Raji (cell line): Measurements from ENCODE around the gene ANKRD13C.

Source experiments
- POLR2A ChIP-seq: IDR thresholded peaks from 2 replicates; pipeline ENCODE4 v1.6.1; 2011; ENCODE audit warnings: low read depth, low read length, control low read depth; ENCODE audit not compliant: insufficient read depth

Gene ANKRD13C

GRCh38 chr1:70318191-70318590, 36.3 kb downstream of the ANKRD13C start:
- no peak for TF ChIP-seq POLR2A

DNA sequence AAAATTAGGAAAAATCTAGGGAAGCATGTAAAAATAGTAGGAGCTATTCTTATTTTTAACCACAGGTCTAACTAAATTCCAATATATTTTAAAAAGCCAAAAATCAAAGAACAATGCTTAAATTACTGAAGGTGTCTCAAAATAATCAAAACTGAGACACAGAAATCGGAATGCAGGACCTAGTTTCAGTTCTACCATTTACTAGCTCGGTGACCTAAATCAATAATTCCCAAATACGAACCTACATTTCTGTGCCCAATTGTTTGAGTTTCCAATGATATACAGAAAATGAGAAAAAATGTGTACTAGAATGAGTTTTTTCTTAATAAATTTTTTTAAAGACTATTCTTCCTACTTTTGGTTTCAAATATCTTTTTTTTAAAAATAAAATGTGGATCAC, 37.4 kb downstream of the ANKRD13C start:
- no peak for TF ChIP-seq POLR2A

- TF ChIP-seq POLR2A: no peak
Observed at GRCh38 chr1:70315782-70316181, 38.7 kb downstream of the ANKRD13C start.

DNA sequence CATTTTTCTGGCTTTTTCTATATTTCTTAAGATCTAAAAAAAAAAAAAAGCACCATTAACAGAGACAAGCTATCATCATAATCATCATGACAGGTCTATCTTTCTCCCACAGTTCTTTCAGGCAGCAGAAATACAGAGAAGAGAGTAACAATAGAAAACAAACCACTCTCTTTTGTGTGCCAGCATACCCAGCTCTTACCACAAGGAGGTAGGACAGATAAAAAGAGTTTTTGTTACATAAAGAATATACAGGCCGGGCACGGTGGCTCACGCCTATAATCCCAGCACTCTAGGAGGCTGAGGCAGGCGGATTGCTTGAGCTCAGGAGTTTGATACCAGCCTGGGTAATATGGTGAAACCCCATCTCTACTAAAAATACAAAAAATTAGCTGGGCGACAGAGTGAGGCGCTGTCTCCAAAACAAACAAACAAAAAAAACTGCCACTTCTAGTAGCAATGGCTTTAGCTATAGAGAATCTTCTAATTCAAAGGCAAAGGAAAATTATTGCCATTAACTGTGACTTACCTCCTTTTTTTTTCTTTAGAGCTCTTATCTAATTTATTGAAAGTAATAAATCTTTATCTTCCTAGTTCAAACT, 39.7 kb downstream of the ANKRD13C start:
- TF ChIP-seq POLR2A: no peak

DNA sequence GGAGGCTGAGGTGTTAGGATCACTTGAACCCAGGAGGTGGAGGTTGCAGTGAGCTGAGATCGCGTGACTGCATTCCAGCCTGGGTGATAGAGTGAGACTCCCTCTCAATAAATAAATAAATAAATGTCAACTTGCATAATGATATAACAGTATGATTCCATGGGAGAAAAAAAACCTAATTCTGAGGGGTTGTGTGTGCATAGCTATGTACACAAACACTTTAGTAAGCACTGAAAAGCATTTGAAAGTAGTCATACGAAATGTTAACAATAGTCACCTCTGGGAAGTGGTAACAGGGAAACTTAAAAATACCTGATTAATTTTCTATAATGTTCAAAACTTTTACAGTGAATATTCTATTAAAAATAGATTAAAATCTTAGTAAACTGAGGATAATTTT, 43.2 kb downstream of the ANKRD13C start:
- TF ChIP-seq POLR2A: no peak

DNA sequence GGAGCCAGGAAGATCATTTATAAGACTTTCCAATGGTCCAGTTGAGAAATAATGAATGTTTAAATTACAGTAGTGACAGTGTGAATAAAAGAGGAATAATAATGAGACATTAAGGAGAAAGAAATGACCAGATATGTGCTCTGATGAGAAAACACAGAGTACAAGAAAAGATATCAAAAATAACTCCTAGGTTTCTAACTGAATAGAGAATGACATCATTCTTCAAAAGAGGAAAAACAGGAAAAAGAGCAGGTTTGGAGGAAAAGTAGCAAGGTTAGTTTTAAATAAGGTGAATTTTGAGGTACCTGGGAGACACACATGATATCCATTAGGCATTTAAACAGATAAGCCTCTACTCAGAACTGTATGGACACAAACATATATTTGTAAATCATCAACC, 55.0 kb downstream of the ANKRD13C start:
- TF ChIP-seq POLR2A: no peak

GRCh38 chr1:70295749-70296148, 58.8 kb downstream of the ANKRD13C start:
- TF ChIP-seq POLR2A: no peak

DNA sequence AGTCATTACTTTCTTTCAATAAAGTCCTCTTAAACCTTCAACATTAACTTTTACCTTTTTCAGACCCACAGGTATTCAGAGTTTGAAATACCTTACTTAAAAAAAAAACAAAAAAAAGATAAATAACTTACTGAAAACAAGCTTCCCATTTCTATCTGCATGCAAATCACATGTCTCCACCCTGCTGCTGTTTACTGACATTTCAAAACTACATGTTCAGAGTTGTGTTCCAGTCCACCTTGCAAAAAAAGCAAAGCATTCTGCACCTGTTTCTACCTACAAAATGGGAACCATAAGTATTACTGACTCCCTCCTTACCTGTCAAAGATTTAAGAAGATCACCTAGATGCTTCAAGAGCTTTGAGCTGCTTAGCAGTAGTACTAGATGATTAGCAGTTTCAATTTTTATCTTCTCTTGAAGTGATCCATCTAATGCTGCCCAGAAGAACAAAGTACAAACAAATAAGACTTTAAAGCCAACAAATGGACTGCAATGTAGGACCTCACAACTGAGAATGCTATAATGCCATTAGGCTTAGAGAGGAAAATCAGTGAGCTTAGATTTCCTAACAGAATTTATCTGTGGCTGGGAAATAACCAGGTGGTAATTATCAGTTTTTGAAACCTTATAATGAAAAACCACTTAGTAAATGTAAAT, 61.2 kb downstream of the ANKRD13C start:
- no peak for TF ChIP-seq POLR2A

GRCh38 chr1:70290218-70290617, 64.3 kb downstream of the ANKRD13C start:
- TF ChIP-seq POLR2A: no peak

- TF ChIP-seq POLR2A: no peak
Observed at GRCh38 chr1:70288166-70288565, 66.4 kb downstream of the ANKRD13C start.

DNA sequence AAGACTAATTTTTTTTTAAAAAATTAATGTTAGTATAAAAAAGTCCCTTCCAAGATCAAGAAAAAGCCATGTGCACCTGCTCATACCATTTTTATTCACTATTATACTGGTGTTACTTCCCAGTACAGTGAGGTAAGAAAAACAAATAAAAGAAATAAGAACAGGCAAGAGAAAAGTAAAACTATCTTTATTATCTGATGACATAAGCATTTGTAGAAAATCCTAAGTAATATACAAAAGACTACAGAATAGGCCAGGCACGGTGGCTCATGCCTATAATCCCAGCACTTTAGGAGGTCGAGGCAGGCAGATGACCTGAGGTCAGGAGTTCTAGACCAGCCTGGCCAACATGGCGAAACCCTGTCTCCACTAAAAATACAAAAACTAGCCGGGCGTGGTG, 68.1 kb downstream of the ANKRD13C start:
- no peak for TF ChIP-seq POLR2A

- TF ChIP-seq POLR2A: no peak
Observed at GRCh38 chr1:70284366-70284765, 70.2 kb downstream of the ANKRD13C start.

- TF ChIP-seq POLR2A: no peak
Observed at GRCh38 chr1:70278710-70279109, 75.8 kb downstream of the ANKRD13C start.

DNA sequence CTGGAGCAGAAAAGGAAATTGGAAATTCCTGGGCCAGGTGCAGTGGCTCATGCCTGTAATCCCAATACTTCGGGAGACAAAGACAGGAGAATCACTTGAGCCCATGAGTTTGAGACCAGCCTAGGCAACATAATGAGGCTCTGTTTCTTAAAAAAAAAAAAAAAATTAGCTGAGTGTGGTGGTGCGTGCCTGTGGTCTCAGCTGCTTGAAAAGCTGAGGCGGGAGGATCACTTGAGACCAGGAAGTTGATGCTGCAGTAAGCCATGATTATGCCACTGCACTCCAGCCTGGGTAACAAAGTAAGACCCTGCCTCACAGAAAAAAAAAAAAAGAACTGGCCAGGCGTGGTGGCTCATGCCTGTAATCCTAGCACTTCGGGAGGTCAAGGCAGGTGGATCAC, 76.6 kb downstream of the ANKRD13C start:
- TF ChIP-seq POLR2A: no peak

GRCh38 chr1:70265946-70266345, 88.6 kb downstream of the ANKRD13C start:
- TF ChIP-seq POLR2A: no peak

DNA sequence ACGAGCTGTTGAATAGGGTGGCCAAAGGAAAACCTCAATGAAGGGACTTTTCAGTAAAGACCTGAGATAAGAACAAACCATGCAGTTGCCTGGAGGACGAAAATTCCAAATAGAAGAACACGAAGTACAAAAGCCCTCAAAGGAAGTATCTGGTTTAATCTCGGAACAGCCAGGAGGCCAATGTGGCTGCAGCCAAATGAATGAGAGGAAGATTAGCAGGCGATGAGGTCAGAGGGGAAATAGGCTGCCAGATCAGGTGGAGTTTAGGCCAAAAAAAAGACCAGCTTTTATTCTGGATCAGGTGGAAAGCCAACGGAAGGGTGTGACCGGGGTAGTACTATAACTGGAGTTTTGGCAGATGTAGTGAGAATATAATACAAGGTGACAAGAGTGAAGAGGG, 89.7 kb downstream of the ANKRD13C start:
- TF ChIP-seq POLR2A: no peak

DNA sequence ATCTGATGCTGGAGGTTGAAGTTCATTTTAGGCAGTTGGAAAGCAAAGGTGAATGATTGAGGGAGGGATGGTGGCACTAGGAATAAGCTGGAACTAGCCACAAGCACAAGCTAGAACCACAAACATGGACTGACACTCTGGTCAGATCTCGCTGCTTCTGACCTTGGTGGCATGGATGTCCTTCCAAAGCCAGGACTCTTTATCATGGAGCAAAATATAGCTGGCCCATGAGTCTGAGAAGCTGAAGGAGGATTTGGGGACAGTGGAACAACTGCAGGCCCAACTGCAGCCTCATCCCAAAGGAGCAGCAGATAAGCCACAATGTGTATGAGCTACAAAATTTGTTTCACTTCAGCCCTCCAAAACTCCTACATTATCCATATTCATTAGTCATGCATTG, 97.9 kb downstream of the ANKRD13C start:
- no peak for TF ChIP-seq POLR2A

DNA sequence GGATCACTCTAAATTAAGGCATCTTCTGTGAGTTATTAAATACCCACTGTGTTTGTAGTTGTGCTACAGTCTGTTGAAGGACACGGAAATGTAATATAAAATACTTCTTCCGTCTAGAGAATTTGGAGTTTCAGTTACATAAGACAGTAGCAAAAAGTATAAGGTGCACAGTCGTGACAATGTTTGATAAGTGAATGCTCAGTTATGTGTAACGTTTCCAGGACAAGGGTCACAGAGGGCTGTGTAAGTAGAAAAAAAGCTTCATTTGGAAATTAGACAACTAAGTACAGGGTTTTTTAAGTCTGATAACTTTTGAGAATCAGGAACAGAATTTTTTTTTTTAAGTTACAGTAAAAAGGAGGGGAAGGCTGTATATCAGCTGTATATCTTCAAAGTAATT, 105.8 kb downstream of the ANKRD13C start:
- no peak for TF ChIP-seq POLR2A

GRCh38 chr1:70247768-70248167, 106.8 kb downstream of the ANKRD13C start:
- no peak for TF ChIP-seq POLR2A
